ENCODE measurements around the gene COL26A1. TPM values are rescaled to one million over a fixed set of nuclear protein-coding genes. Genes with fewer than 3 reads are reported as not detected.
"Not testable (repeated sequence)": the region's sequence is repeated elsewhere in the genome, so short reads cannot be mapped to it uniquely, and the experiment has no call there.

COL26A1 gene
- total RNA-seq, 2 experiments from 2014 or later, result not detected

- ChIA-PET POLR2A (no interaction called here), CTCF (interaction anchor here (1.0 kb wide), 1 partner anchor 84 kb away, joined by 3 read pairs; no protein-coding TSS in a partner anchor)
- TF ChIP-seq CTCF (IDR thresholded peaks at IDR 0.05), result no peak
- Mint-ChIP-seq H3K9me3 (no peaks in the 10 kb centered on the region), H3K27ac (no peak overlapping the region), H3K36me3 (ENCODE audit: low read depth) (no peaks in the 10 kb centered on the region), H3K27me3 (no peaks in the 10 kb centered on the region), H3K4me1 (ENCODE audit: low read depth) (no peaks in the 10 kb centered on the region), H3K4me3 (no peak overlapping the region)
- DNase-seq, result no peak
- ATAC-seq, result no peak
- intact Hi-C loops (cut with micrococcal nuclease), result no loop called here
Measured at GRCh38 chr7:101494602-101495329, 132.1 kb downstream of the COL26A1 start.

DNA sequence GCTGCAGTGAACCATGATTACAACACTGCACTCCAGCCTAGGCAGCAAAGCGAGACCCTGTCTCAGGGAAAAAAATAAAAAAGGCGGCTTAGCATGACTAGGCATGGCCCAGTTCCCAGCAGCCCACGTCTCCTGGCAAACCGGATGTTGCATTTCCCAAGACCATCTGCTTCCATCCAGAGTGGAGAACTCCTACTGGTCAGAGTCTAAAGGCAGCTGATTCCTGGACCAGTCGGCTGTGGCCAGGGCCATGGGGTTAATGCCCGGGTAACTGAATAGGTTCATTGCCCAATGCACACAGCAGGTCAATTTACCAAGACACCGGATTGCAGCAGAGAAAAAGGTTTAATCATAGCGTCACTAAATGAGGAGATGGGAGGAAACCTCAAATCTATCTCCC is 133.3 kb downstream of the COL26A1 start:
- intact Hi-C loops (cut with micrococcal nuclease), result no loop called here
- Mint-ChIP-seq H3K27me3 (no peaks in the 10 kb centered on the region), H3K4me3 (no peak overlapping the region), H3K9me3 (no peaks in the 10 kb centered on the region), H3K36me3 (ENCODE audit: low read depth) (no peaks in the 10 kb centered on the region), H3K4me1 (ENCODE audit: low read depth) (no peaks in the 10 kb centered on the region), H3K27ac (no peak overlapping the region)
- DNase-seq, result no peak
- no peak for TF ChIP-seq CTCF (IDR thresholded peaks at IDR 0.05)
- ChIA-PET CTCF (no interaction called here), POLR2A (no interaction called here)
- ATAC-seq, result no peak

DNA sequence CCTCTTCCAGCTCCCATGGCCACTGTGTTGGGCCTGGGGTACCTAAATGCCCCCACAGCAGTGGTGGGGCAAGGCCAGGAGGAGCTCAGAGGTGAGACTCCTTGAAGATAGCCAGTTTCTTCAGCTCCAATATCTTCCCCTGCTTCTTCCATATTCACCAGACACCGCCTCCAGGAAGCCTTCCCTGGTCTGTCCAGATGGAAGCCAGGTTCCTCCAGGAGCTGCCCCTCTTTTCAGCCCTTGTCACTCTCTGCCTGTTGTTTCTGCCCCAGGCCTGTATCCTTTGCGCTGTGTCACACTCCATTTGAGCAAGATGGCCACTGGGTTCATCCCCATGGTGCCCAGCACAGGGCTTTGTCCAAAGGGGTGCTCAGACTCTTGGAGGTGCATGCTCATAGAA is 138.7 kb downstream of the COL26A1 start:
- no peak for TF ChIP-seq CTCF (IDR thresholded peaks at IDR 0.05)
- Mint-ChIP-seq H3K4me1 (ENCODE audit: low read depth) (peaks cover 2% of the 10 kb centered on the region), H3K27ac (no peak overlapping the region), H3K9me3 (no peaks in the 10 kb centered on the region), H3K36me3 (ENCODE audit: low read depth) (no peaks in the 10 kb centered on the region), H3K4me3 (no peak overlapping the region), H3K27me3 (no peaks in the 10 kb centered on the region)
- intact Hi-C loops (cut with micrococcal nuclease), result no loop called here
- ChIA-PET CTCF (interaction anchor here (1.7 to 2.0 kb wide), 2 partner anchors 90 to 137 kb away, joined by 6 to 7 read pairs; no protein-coding TSS in a partner anchor), POLR2A (interaction anchor here (0.6 kb wide), 1 partner anchor 64 kb away, joined by 5 read pairs; no protein-coding TSS in a partner anchor)
- DNase-seq (no peak), ATAC-seq (no peak)

DNA sequence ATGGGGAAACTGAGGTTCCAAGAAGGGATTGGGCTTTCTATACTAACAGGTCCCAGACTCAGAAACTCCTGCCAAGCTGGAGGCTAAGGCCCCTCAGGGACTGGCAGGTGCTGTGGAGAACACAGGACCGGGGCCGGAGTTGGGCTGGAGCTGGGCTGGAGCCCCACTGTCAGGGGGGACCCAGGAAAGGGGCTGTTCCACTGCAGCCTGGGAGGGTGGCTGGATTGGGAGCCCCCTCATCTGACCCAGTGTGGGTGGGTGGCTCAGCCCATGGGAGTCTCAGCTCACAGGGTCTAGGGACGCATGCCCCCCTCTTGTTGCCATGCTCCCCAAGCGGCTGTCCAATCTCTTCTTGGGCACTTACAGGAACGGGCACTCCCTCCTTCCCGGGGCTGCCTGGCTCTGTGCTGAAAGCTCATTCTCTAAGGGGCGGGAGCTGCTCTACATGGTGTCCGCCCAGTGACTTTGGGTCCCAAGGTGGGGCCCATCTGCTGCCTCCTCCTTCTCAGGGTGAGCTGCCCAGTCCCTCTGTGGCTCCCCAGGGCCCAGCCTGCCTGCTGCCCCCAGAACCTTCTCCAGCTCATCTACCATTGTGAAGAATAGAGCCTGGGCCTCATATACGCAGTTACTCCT is 139.9 kb downstream of the COL26A1 start:
- ChIA-PET POLR2A (no interaction called here), CTCF (interaction anchor here (1.7 to 2.0 kb wide), 2 partner anchors 91 to 138 kb away, joined by 6 to 7 read pairs; no protein-coding TSS in a partner anchor)
- Mint-ChIP-seq H3K27me3 (peaks cover 4% of the 10 kb centered on the region), H3K36me3 (ENCODE audit: low read depth) (no peaks in the 10 kb centered on the region), H3K4me1 (ENCODE audit: low read depth) (peaks cover 4% of the 10 kb centered on the region), H3K9me3 (no peaks in the 10 kb centered on the region), H3K27ac (no peak overlapping the region), H3K4me3 (no peak overlapping the region)
- ATAC-seq (no peak), DNase-seq (no peak)
- no peak for TF ChIP-seq CTCF (IDR thresholded peaks at IDR 0.05)
- intact Hi-C loops (cut with micrococcal nuclease), result no loop called here

GRCh38 chr7:101505510-101505909 is 142.8 kb downstream of the COL26A1 start:
- H3K9me3 Mint-ChIP-seq; POLR2A ChIA-PET; ATAC-seq; DNase-seq; intact Hi-C loops (cut with micrococcal nuclease); H3K4me3 Mint-ChIP-seq; H3K27ac Mint-ChIP-seq; H3K4me1 Mint-ChIP-seq (ENCODE audit: low read depth); H3K36me3 Mint-ChIP-seq (ENCODE audit: low read depth): not testable (repeated sequence)
- CTCF ChIA-PET, result interaction anchor here (1.2 to 3.9 kb wide), 2 partner anchors 11 to 143 kb away, joined by 3 to 22 read pairs; partner anchors contain the start of gene COL26A1
- H3K27me3 Mint-ChIP-seq, result peaks cover 10% of the 10 kb centered on the region

Measured in activated CD8-positive, alpha-beta T cell treated with anti-CD3 and anti-CD28 coated beads for 36 hours (primary cell).